Measurements from ENCODE around the gene TGFBI.

DNA sequence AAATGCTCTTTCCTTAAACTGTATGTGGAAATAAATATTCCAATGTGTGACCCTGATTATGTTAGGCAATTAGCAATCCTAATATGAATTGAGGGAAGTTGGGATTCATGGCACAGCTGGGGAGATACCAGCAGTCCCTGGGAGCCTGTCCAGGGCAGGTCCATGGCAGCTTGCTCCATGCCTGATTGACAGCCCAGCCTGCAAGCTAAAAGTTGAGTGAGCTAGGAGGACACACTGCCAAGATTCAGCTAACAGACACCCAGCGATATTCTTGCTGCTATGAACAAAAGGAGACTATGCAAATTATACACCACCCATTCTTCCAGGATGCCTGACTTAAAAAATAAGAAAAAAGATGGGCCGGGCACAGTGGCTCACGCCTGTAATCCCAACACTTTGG lies 6.2 kb downstream of the TGFBI start:
- TF ChIP-seq, protein P1, sequence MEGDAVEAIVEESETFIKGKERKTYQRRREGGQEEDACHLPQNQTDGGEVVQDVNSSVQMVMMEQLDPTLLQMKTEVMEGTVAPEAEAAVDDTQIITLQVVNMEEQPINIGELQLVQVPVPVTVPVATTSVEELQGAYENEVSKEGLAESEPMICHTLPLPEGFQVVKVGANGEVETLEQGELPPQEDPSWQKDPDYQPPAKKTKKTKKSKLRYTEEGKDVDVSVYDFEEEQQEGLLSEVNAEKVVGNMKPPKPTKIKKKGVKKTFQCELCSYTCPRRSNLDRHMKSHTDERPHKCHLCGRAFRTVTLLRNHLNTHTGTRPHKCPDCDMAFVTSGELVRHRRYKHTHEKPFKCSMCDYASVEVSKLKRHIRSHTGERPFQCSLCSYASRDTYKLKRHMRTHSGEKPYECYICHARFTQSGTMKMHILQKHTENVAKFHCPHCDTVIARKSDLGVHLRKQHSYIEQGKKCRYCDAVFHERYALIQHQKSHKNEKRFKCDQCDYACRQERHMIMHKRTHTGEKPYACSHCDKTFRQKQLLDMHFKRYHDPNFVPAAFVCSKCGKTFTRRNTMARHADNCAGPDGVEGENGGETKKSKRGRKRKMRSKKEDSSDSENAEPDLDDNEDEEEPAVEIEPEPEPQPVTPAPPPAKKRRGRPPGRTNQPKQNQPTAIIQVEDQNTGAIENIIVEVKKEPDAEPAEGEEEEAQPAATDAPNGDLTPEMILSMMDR (conservative IDR thresholded peaks at IDR 0.05 in 1 of 2, IDR thresholded peaks at IDR 0.05 in 1 of 2; ENCODE audit: low read depth in 1 of 2, low read length in 2 of 2), result no peak
- TF ChIP-seq EZH2 (IDR thresholded peaks at IDR 0.05; ENCODE audit: low read length, missing control alignments), result no peak

Measured in fibroblast of lung (primary cell).